GM21619 (cell line): ENCODE results near the gene FLRT2.

Experiments
- ATAC-seq: cut with Tn5 transposase; IDR thresholded peaks from one replicate; pipeline ENCODE4 v1.9.1; 2021; ENCODE audit not compliant: unreplicated experiment

The FLRT2 gene, protein sequence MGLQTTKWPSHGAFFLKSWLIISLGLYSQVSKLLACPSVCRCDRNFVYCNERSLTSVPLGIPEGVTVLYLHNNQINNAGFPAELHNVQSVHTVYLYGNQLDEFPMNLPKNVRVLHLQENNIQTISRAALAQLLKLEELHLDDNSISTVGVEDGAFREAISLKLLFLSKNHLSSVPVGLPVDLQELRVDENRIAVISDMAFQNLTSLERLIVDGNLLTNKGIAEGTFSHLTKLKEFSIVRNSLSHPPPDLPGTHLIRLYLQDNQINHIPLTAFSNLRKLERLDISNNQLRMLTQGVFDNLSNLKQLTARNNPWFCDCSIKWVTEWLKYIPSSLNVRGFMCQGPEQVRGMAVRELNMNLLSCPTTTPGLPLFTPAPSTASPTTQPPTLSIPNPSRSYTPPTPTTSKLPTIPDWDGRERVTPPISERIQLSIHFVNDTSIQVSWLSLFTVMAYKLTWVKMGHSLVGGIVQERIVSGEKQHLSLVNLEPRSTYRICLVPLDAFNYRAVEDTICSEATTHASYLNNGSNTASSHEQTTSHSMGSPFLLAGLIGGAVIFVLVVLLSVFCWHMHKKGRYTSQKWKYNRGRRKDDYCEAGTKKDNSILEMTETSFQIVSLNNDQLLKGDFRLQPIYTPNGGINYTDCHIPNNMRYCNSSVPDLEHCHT

DNA sequence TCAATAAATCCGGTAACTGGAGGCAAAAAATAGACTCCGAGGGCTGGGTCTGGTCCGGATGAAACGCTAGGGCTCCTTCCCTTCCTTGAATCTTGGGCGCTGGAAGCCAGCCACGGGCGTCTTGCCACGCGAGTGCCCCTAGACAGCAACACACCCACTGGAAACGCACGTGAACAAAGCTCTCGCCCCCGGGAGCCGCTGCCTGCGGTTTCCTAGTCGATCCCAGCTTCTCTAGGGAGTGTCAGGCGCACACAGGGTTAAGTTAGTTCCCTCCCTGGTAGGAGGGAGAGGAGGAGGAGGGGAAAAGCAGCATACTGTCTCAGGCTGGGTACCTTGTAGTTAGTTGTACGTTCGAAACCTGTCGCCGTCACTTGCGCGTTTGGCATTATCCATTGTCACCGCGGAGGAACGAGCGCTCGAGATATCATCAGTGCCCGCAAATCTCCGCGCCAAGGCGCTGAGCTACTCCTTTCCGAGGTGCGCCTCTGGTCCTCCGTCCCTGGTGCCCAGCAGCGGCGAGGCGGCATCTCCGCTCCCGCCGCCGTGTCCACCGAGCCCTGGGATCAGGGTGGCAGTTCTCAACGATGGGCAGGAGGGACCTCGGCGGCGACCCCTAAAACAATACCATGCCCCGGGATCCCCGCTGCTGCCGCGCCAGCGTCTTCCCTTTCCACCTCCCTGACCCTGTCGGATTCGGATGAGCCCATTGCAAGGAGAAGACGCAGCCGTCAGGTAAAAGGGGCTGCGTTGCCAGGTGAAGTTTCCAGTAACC lies at the start of gene FLRT2:
Gene FLRT2, plus strand, starts transcription at position 342 of the 772 bp plus-strand sequence. CDS start 91,371 bp downstream, outside the sequence.
- ATAC-seq = no peak

GRCh38 chr14:85481471-85481870 lies 48.5 kb upstream of the FLRT2 start:
- ATAC-seq = no peak

GRCh38 chr14:85482552-85482951 lies 47.4 kb upstream of the FLRT2 start:
- no peak for ATAC-seq

- no peak for ATAC-seq
These were observed 46.9 kb upstream of the FLRT2 start for GRCh38 chr14:85483037-85483436.

DNA sequence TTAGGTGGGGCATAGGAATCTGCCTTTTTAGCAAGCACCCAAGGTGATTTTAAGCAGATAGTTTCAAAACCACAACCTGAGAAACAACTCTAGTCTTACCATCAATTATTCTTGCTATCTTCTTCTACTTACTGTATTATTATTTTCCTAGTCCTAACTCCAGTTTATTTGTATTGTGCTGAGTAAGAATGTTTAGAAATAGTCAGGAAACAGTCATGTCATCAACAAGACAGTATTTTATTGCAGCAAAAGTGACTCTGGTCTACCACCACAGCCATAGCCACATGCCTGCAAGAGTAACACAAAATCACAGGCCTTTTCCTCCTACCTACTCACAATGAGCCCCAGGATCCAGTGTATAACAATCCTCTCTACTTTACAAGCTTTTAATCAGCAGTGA lies 46.3 kb upstream of the FLRT2 start:
- ATAC-seq = no peak

- ATAC-seq = no peak
These were observed 42.7 kb upstream of the FLRT2 start for GRCh38 chr14:85487215-85487614.

DNA sequence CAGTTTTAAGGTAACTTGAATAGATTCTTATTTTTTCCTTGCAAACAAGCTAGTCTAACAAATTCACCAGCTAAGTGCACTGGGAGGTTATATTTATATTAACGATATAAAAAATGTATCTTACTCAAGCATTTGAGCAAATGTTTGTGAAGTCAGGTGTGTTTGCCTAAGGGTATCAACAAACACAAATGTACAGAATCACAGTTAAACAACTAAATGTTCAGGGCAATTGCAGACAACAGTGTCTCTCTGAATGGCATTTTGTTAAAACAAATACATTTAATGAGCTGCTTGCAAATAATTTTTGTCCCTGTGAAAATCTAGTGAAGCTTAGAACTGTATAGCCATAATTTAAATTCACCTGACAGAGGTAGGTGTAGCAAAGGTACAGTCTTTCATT lies 28.2 kb upstream of the FLRT2 start:
- no peak for ATAC-seq

- ATAC-seq = no peak
These were observed 21.1 kb upstream of the FLRT2 start for GRCh38 chr14:85508863-85509262.

- no peak for ATAC-seq
These were observed 17.5 kb upstream of the FLRT2 start for GRCh38 chr14:85512451-85512850.

GRCh38 chr14:85514487-85514886 lies 15.5 kb upstream of the FLRT2 start:
- no peak for ATAC-seq

- ATAC-seq = no peak
These were observed 13.5 kb upstream of the FLRT2 start for GRCh38 chr14:85516239-85517113.

GRCh38 chr14:85517114-85517688 lies 12.7 kb upstream of the FLRT2 start:
- no peak for ATAC-seq

DNA sequence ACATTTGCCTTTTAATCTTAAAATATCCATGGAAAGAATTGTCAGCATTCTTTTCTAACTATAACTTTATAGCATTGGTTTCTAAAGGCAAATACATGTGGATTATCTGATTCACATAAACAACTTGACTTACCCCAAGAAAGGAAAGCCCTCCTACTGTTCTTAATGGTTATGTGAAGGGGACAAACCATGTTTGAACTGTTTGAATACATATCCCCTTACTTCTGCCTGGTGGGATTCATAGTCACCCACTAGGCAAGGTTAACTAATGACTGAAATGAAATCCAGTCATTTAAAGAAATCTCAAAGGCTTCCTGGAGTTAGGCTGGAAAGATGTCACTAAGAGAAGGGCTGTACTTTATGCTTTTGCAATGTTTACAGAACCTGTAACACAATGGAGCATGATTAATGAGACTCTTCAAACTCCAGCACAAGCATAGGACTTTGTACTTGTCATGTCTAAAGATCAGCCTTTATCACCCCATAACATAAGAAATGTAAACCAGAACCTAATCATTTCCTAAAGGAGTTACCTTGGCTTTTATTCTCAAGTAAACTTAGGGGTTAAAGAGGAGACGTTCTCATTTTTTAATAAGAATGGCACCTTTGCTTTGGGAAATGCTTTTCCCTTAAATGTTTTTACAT lies 10.2 kb upstream of the FLRT2 start:
- ATAC-seq = no peak

- ATAC-seq = no peak
These were observed 9.4 kb upstream of the FLRT2 start for GRCh38 chr14:85520581-85520980.

GRCh38 chr14:85523624-85524023 lies 6.3 kb upstream of the FLRT2 start:
- ATAC-seq = no peak

- ATAC-seq = no peak
These were observed 2.9 kb upstream of the FLRT2 start for GRCh38 chr14:85527006-85527405.

DNA sequence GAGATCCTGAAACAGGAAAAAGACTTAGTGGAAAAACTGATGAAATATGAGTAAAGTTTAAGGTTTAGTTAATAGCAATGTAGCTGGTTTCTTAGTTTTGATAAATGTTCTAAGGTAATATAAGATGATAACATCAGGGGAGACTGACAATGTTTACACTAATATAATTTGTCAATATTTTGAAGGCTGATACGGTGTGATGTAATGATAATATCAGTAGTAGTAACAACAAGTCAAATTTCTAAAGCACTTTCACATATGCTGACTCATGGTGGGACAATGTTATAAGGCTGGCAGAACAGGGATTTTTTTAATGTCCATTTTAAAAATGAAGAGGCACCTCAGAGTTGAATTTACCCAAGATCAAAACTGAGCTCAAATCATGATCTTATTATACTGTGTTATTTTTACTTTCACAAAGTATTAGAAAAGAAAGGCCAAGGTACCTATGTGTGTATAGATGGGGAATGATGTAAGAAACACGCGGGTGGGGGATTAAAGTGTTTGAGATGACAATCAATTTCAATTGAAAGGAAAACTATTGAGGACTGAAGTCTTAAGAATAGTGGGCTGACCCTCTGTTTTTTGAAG lies 2.4 kb upstream of the FLRT2 start:
- ATAC-seq = no peak

DNA sequence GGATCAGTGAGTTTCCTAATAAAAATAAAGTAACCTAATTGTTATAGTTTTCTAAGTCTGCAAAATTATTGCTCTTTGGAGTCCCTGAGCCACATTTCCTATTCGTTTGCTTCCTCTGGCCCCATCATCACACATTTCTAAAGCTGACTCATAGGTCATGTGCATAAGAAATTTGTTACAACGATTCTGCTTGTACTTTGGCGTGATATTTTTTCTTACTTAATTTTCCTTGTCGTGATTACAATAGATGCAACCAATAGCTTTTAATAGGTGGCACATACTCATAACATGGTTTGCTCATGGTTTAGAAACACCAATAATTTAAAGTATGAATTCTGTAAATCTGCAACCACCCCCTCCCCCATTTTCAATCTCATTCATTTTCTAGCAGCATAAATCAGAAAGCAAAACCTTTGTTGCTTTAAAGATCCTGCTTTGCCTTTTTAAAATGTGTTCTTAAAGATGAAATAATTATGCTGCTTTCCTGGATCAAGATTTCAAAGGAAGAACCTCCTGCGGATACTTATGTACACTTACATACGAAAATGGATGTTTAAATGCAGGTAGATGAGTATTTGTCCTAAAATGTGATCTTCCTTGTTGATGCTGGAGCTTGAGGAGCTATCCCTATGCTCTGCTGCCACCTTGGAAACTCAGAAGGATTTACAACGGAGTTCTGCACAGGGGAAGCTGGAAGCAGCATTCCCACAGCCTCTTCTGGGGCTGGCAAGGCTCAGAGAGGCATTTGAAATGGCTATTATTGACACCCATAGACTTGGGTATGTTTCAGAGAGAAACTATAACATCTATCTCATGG lies 1.7 kb upstream of the FLRT2 start:
- no peak for ATAC-seq
